22Rv1 (cell line): ENCODE data around the gene TBC1D22A.

Experiments
- ZFX ChIP-seq: fragments of 450-650 bp; IDR thresholded peaks from 2 replicates; pipeline ENCODE4 v1.6.1; 2017; ENCODE audit warnings: antibody characterized with exemption, borderline replicate concordance
- TF ChIP-seq, protein P1 (sequence below): fragments of 450-650 bp; IDR thresholded peaks from 2 replicates; pipeline ENCODE4 v1.5.1; 2017; ENCODE audit warnings: mild to moderate bottlenecking

GRCh38 chr22:47074105-47074504 lies 311.7 kb downstream of the TBC1D22A start:
- TF ChIP-seq, protein P1, sequence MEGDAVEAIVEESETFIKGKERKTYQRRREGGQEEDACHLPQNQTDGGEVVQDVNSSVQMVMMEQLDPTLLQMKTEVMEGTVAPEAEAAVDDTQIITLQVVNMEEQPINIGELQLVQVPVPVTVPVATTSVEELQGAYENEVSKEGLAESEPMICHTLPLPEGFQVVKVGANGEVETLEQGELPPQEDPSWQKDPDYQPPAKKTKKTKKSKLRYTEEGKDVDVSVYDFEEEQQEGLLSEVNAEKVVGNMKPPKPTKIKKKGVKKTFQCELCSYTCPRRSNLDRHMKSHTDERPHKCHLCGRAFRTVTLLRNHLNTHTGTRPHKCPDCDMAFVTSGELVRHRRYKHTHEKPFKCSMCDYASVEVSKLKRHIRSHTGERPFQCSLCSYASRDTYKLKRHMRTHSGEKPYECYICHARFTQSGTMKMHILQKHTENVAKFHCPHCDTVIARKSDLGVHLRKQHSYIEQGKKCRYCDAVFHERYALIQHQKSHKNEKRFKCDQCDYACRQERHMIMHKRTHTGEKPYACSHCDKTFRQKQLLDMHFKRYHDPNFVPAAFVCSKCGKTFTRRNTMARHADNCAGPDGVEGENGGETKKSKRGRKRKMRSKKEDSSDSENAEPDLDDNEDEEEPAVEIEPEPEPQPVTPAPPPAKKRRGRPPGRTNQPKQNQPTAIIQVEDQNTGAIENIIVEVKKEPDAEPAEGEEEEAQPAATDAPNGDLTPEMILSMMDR: no peak
- no peak for TF ChIP-seq ZFX
